Left lung (tissue), 10 donors: ENCODE results near the gene LAMA2. TPM values are rescaled to one million over a fixed set of nuclear protein-coding genes. Genes with fewer than 3 reads are reported as not detected.

ENCODE experiments used
- ATAC-seq: fragments of 200-7000 bp; cut with Tn5 transposase; one replicate; pipeline ENCODE4 v1.9.1; 2020; ENCODE audit warnings: moderate library complexity
- DNase-seq, 4 donors: peaks; one replicate each; pipeline ENCODE4 v3.0.0-alpha.2; 2013 to 2020
- H3K27ac ChIP-seq, 2 donors: fragments of 200-600 bp; sonication (generic) in 1 of 2; one replicate each; pipeline versions ENCODE4 v1.5.0 to v1.8.0; 2020 to 2021
- H3K27me3 ChIP-seq, 2 donors: fragments of 200-600 bp; sonication (generic) in 1 of 2; one replicate each; pipeline versions ENCODE4 v1.5.0 to v1.8.0; 2020 to 2021
- H3K36me3 ChIP-seq, 2 donors: fragments of 200-600 bp; sonication (generic) in 1 of 2; one replicate each; pipeline versions ENCODE4 v1.5.0 to v1.8.0; 2020 to 2021
- H3K4me1 ChIP-seq, 2 donors: fragments of 200-600 bp; one replicate each; pipeline ENCODE4 v1.8.0; 2021
- H3K4me3 ChIP-seq, 2 donors: fragments of 200-600 bp; sonication (generic) in 1 of 2; one replicate each; pipeline versions ENCODE4 v1.5.0 to v1.8.0; 2020 to 2021; ENCODE audit warnings: mild to moderate bottlenecking in 1 of 2
- H3K9me3 ChIP-seq, 2 donors: fragments of 200-600 bp; sonication (generic) in 1 of 2; one replicate each; pipeline versions ENCODE4 v1.5.0 to v1.8.0; 2020 to 2021
- intact Hi-C, 2 donors: fragments of 100-400 bp; cut with DNase I; formaldehyde crosslinking; loops; one replicate each; pipeline versions ENCODE4 v1.11.2 to v1.14.2; 2022
- polyA plus RNA-seq, 6 donors: library from polyadenylated mRNA; unstranded; fragments of 120-200 nt; gene quantifications; one replicate each; pipeline ENCODE4 v1.2.1, GENCODE V29; 2013; ENCODE audit not compliant: insufficient read length in 6 of 6
- total RNA-seq, 2 donors: library from RNA; stranded (reverse); fragmentation: NEBNext Ultra II Directional; extraction: Animal tissue kit (Norgen Biotek cat#: 25700); gene quantifications; one replicate each; pipeline ENCODE4 v1.2.1, GENCODE V29; 2021
- TF ChIP-seq, protein P1 (sequence below), 2 donors: fragments of 200-600 bp; sonication (generic) in 1 of 2; IDR thresholded peaks; one replicate each; pipeline versions ENCODE4 v1.5.0 to v1.8.0; 2021; ENCODE audit warnings: antibody characterized with exemption in 2 of 2
- donor health status: DM: no; HTN: yes; CAD: no.
- donor health status: DM: no; HTN: no; CAD: no.

The LAMA2 gene
- total and polyA plus RNA-seq, 8 donors, result 32.7 to 91.7 (median 64.7) TPM

GRCh38 chr6:128883906-128884305 lies 968 bp downstream of the LAMA2 start:
- Histone ChIP-seq H3K27me3 (peaks cover 0 to 17% of the 10 kb centered on the region in 2 donors), H3K27ac (peak overlapping the region in 1 of 2 donors; percentile 33), H3K4me1 (no peaks in the 10 kb centered on the region), H3K36me3 (no peaks in the 10 kb centered on the region), H3K4me3 (peak overlapping the region; percentile 29 to 36), H3K9me3 (no peaks in the 10 kb centered on the region)
- intact Hi-C loops, result no loop called here
- TF ChIP-seq, protein P1, sequence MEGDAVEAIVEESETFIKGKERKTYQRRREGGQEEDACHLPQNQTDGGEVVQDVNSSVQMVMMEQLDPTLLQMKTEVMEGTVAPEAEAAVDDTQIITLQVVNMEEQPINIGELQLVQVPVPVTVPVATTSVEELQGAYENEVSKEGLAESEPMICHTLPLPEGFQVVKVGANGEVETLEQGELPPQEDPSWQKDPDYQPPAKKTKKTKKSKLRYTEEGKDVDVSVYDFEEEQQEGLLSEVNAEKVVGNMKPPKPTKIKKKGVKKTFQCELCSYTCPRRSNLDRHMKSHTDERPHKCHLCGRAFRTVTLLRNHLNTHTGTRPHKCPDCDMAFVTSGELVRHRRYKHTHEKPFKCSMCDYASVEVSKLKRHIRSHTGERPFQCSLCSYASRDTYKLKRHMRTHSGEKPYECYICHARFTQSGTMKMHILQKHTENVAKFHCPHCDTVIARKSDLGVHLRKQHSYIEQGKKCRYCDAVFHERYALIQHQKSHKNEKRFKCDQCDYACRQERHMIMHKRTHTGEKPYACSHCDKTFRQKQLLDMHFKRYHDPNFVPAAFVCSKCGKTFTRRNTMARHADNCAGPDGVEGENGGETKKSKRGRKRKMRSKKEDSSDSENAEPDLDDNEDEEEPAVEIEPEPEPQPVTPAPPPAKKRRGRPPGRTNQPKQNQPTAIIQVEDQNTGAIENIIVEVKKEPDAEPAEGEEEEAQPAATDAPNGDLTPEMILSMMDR (IDR thresholded peaks at IDR 0.05), result no peak
- ATAC-seq (no peak), DNase-seq (peak in 1 of 4 donors; percentile 8)

DNA sequence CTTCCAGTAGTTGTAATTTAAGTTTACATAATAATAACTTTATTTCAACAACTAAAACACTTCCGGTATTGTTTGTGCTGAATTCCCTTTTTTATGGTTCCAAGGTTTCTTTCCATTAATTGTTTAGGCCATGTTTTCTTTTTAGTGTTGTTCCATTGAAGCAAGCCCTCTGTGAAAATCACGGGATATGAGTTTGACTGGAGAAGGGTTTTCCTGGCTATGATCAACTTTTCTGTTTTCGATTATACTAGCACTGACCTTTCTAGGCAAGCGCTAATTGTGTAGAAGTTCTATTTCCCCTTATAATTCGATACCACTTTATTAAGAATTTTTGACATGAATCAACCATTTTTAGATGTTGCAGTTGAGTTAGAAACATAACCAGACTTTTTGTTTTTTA lies 2.4 kb downstream of the LAMA2 start:
- ATAC-seq (no peak), DNase-seq (no peak)
- H3K4me1 ChIP-seq, result no peaks in the 10 kb centered on the region
- no peak overlapping the region for H3K27ac ChIP-seq
- TF ChIP-seq, protein P1 (IDR thresholded peaks at IDR 0.05), result no peak
- no peaks in the 10 kb centered on the region for H3K9me3 ChIP-seq
- no peaks in the 10 kb centered on the region for H3K36me3 ChIP-seq
- intact Hi-C loops, result no loop called here
- H3K27me3 ChIP-seq, result peaks cover 0 to 17% of the 10 kb centered on the region in 2 donors
- H3K4me3 ChIP-seq, result peak overlapping the region in 1 of 2 donors; percentile 29

GRCh38 chr6:128886706-128887105 lies 3.8 kb downstream of the LAMA2 start:
- TF ChIP-seq, protein P1 (IDR thresholded peaks at IDR 0.05), result no peak
- ATAC-seq (no peak), DNase-seq (no peak)
- Histone ChIP-seq H3K36me3 (no peaks in the 10 kb centered on the region), H3K9me3 (no peaks in the 10 kb centered on the region), H3K4me1 (no peaks in the 10 kb centered on the region), H3K27me3 (peaks cover 0 to 17% of the 10 kb centered on the region in 2 donors), H3K4me3 (peak overlapping the region in 1 of 2 donors; percentile 29), H3K27ac (no peak overlapping the region)
- intact Hi-C loops, result no loop called here

- Histone ChIP-seq H3K36me3 (no peaks in the 10 kb centered on the region), H3K27ac (no peak overlapping the region), H3K4me1 (no peaks in the 10 kb centered on the region), H3K4me3 (no peak overlapping the region), H3K27me3 (peaks cover 0 to 4% of the 10 kb centered on the region in 2 donors), H3K9me3 (no peaks in the 10 kb centered on the region)
- DNase-seq (no peak), ATAC-seq (no peak)
- intact Hi-C loops, result no loop called here
- TF ChIP-seq, protein P1 (IDR thresholded peaks at IDR 0.05), result no peak
Measured at GRCh38 chr6:128888444-128889175, 5.7 kb downstream of the LAMA2 start.

DNA sequence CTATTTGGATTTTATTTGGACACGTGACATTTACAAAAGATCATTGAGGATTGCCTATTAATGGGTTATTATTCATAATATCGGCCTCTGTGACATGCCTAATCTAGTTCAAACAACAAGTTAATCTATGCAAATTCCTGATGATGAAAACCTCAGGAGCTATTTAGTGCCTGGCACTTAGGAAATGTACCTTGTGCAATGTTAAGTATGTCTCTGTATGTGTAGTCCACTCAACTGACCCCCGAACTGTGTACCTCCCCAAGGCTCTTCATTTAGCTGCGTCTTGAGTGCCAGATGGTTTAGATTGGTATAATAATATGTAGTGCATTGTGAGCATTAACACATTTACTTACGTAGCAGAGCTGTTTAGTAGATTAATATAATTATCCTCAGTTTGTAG lies 6.9 kb downstream of the LAMA2 start:
- Histone ChIP-seq H3K4me3 (no peak overlapping the region), H3K36me3 (no peaks in the 10 kb centered on the region), H3K27ac (no peak overlapping the region), H3K9me3 (no peaks in the 10 kb centered on the region), H3K27me3 (no peaks in the 10 kb centered on the region), H3K4me1 (no peaks in the 10 kb centered on the region)
- ATAC-seq (no peak), DNase-seq (no peak)
- TF ChIP-seq, protein P1 (IDR thresholded peaks at IDR 0.05), result no peak
- intact Hi-C loops, result no loop called here
